GM10847 (cell line): ENCODE data around the gene NMUR1.

Experiments
- POLR2A ChIP-seq: IDR thresholded peaks from 2 replicates; pipeline ENCODE4 v1.6.1; 2011; ENCODE audit not compliant: insufficient read length; ENCODE audit errors: extremely low read depth

Gene NMUR1

GRCh38 chr2:231557571-231558217 is 27.4 kb upstream of the NMUR1 start:
- no peak for TF ChIP-seq POLR2A

- no peak for TF ChIP-seq POLR2A
Measured at GRCh38 chr2:231556981-231557380, 26.7 kb upstream of the NMUR1 start.

- no peak for TF ChIP-seq POLR2A
Measured at GRCh38 chr2:231554748-231555545, 24.7 kb upstream of the NMUR1 start.

DNA sequence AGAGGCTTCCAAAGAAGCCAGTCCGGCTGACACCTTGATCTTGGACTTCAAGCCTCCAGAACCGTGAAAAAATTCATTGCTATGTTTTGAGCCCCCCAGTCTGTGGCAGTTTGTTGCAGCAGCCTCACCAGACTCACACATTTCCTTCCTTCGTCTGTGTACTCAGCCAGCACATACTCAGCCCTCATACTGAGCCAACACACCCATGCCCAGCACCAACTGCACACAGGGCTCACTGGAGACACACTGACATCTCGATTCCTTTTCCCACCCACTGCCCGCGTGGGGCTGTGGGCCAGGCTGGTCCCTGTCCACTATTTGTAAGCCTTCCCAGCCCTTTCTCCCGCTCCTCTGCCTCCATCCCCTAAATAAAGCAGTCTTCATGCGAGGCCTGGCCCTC is 24.1 kb upstream of the NMUR1 start:
- TF ChIP-seq POLR2A = no peak

DNA sequence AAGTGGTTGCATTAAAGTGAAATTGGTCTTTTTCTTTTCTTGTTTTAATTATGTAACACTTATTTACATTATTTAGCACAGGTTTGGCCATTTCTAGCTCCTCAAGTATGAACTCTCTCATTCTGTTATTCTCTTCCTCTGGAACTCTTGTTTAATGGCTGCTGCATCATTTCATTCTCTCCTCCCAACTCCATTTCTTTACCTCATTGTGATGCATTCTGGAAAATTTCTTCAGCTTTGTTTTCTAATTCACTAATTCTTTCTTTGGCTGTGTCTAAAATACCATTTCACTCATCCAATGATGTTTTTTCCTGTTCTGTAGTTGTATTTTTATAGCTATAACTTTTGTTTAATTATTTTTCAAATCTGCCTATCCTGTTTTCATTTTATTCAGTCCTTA is 22.5 kb upstream of the NMUR1 start:
- TF ChIP-seq POLR2A = no peak

GRCh38 chr2:231549446-231550239 is 19.4 kb upstream of the NMUR1 start:
- TF ChIP-seq POLR2A = no peak

- no peak for TF ChIP-seq POLR2A
Measured at GRCh38 chr2:231548752-231549151, 18.5 kb upstream of the NMUR1 start.

DNA sequence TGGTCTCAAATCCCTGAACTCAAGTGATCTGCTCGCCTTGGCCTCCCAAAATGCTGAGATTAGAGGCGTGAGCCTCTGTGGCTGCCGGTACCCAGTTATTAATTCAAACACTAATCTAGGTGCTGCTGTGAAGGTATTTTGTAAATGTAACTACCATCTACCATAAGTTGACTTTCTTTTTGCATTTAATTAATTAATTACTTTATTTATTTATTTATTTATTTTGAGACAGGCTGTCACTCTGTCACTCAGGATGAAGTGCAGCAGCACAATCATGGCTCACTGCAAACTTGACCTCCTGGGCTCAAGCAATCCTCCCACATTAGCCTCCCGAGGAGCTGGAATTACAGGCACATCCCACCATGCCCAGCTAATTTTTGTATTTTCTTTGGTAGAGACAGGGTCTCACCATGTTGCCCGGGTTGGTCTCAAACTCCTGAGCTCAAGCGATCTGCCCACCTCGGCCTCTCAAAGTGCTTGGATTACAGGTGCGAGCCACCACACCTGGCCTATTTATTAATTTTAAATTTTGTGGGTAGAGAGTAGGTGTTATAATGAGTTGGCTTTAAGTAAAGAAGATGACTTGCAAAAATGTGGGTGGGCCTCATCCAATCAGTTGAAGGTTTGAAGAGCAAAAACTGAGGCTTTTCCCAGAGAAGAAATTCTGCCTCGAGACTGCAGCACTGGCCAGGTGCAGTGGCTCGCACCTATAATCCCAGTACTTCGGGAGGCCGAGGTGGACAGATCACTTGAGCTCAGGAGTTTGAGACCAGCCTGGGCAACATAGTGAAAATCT is 17.3 kb upstream of the NMUR1 start:
- TF ChIP-seq POLR2A = no peak

- no peak for TF ChIP-seq POLR2A
Measured at GRCh38 chr2:231546014-231546715, 15.9 kb upstream of the NMUR1 start.

DNA sequence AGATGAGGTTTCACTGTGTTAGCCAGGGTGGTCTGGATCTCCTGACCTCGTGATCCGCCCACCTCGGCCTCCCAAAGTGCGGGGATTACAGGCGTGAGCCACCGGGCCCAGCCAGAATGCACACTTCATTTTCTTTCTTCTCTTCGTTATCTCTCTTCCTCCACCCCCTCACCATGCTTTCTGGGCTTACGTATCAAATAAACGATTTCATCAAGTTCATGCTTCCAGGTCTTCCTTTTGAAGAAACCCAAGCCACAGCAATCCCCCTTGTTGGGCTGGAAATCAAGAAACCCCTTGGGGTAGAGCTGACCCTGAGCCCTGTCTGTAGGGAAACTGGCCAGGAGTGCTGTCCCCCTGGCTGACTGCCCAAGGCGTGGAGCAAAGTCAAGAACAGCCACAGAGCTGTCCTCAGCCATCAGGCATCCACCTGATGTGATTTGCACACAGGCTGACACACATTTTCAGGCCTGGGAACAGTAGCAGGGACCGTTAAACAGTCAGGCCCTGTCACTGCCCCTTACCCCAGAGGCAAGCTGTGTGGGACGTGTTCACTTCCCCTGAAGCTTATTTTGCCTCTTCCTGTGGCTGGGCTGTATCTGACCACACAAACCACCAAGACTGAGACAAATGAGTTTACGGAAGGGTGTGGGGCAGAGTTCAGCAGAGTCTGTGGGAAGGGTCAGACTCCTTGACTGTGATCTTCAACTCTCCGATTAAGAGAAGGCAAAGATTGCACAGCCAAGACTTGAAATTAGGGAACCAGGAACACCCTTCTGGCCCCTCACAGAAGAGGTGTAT is 15.1 kb upstream of the NMUR1 start:
- TF ChIP-seq POLR2A = peak; percentile 48

DNA sequence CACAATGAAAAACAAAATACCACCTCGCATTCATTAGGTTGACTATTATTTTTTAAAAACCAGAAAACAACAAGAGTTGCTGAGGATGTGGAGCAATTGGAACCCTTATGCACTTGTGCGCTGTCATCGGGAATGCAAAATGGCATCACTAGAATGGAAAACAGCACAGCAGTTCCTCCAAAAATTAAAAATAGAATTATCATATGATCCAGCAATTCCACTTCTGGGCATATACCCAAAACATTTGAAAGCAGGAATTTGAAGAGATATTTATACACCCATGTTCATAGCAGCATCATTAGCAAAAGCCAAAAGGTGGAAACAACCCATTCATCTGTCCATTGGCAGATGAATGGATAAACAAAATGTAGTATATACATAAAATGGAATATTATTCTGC is 11.9 kb upstream of the NMUR1 start:
- TF ChIP-seq POLR2A = no peak

DNA sequence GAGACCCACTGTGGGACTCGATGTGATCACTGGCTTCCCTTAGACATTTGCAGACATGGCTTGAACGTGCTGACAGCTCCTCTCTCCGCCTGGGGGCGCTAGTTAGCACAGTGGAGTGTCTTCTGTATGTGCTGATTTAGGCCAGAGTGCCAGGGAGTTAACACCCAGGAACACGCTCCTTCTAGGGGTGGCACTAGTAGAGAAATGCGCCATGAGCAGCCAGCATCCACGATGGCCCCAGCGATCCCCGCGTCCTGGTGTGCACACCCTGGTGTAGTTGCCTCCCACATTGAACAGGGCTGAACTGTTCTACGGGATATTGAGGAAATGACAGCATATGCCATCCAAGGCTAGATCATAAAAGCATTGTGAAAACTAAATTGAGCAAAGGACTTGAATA is 11.4 kb upstream of the NMUR1 start:
- TF ChIP-seq POLR2A = no peak

DNA sequence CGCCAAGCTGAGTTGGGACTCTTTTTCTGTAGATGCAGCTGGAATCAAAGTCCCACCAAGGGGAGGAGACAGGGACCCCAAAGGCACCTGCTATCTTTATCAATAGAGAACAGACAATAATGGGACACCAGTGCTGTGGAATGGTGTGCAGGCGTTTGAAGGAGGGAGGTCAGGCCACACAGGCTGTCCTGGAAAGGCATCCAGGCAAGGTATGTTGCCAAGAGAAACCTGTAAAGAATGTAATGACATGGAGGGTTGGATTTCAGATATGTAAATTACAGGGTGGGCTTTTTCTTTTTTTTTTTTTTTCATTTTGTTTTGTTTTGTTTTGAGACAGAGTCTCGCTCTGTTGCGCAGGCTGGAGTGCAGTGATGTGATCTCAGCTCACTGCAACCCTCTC is 9.7 kb upstream of the NMUR1 start:
- no peak for TF ChIP-seq POLR2A

GRCh38 chr2:231535961-231536360 is 5.7 kb upstream of the NMUR1 start:
- TF ChIP-seq POLR2A = no peak

DNA sequence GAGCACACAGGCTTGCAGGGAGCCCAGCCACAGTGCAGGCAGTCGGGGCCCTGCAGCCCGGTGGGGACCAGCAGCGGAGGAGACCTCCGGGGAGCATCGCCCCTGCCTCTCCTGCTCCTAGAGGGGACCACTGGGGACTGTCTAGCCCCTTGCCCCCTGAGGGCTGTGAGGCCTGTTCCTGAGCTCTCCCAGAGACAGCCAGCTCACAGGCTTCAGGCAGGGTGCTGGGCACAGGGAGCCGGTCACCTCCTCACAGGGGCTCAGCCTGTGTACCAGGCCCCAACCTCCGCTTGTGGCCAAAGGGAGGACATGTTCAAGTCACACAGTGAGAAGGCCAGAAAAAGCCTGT is 3.5 kb upstream of the NMUR1 start:
- no peak for TF ChIP-seq POLR2A
